Brain microvascular endothelial cell (primary cell): ENCODE data around the gene PLET1.

Experiments
- DNase-seq: peaks from one replicate; pipeline ENCODE4 v3.0.0-alpha.2; 2020
- H3K27ac ChIP-seq: fragments of 250-450 bp; sonication (Bioruptor Pico); 2 replicates; pipeline ENCODE4 v1.5.1; 2020; ENCODE audit warnings: mild to moderate bottlenecking, moderate library complexity
- H3K27me3 ChIP-seq: fragments of 250-450 bp; sonication (Bioruptor Pico); replicated peaks from 2 replicates; pipeline ENCODE4 v1.5.1; 2020; ENCODE audit warnings: mild to moderate bottlenecking
- H3K36me3 ChIP-seq: fragments of 250-450 bp; sonication (Bioruptor Pico); replicated peaks from 2 replicates; pipeline ENCODE4 v1.5.1; 2020; ENCODE audit warnings: mild to moderate bottlenecking
- H3K4me3 ChIP-seq: 2 replicates; pipeline ENCODE4 v1.5.1; 2011; ENCODE audit warnings: low read depth, mild to moderate bottlenecking, control low read depth, low read length, moderate library complexity
- CTCF ChIP-seq: IDR thresholded peaks from 2 replicates; pipeline ENCODE4 v1.5.1; 2011; ENCODE audit warnings: low read depth, mild to moderate bottlenecking, moderate library complexity, low read length, control low read depth, inconsistent platforms; ENCODE audit errors: missing control alignments
- in situ Hi-C: cut with HindIII; loops from 2 replicates; pipeline ENCODE4 v1.10.0; 2017; ENCODE audit warnings: low sequenced_read_pairs, low pct_ligation_motif_present

Gene PLET1

GRCh38 chr11:112303616-112304015, 43.0 kb upstream of the PLET1 start:
- in situ Hi-C loops: no loop called here
- no peak for TF ChIP-seq CTCF
- no peaks in the 10 kb centered on the region for H3K27me3 ChIP-seq
- no peak for DNase-seq
- no peak overlapping the region for H3K4me3 ChIP-seq
- no peaks in the 10 kb centered on the region for H3K36me3 ChIP-seq
- no peak overlapping the region for H3K27ac ChIP-seq

GRCh38 chr11:112302226-112302868, 41.7 kb upstream of the PLET1 start:
- Histone ChIP-seq H3K27ac (no peak overlapping the region), H3K27me3 (no peaks in the 10 kb centered on the region), H3K4me3 (no peak overlapping the region), H3K36me3 (no peaks in the 10 kb centered on the region)
- in situ Hi-C loops: no loop called here
- no peak for TF ChIP-seq CTCF
- peak; percentile 17 for DNase-seq

- Histone ChIP-seq H3K36me3 (no peaks in the 10 kb centered on the region), H3K27me3 (no peaks in the 10 kb centered on the region), H3K4me3 (no peak overlapping the region), H3K27ac (no peak overlapping the region)
- DNase-seq: no peak
- no peak for TF ChIP-seq CTCF
- in situ Hi-C loops: no loop called here
Measured at GRCh38 chr11:112300094-112300786, 39.6 kb upstream of the PLET1 start.

- in situ Hi-C loops: no loop called here
- Histone ChIP-seq H3K27me3 (no peaks in the 10 kb centered on the region), H3K27ac (no peak overlapping the region), H3K36me3 (no peaks in the 10 kb centered on the region), H3K4me3 (no peak overlapping the region)
- TF ChIP-seq CTCF: no peak
- no peak for DNase-seq
Measured at GRCh38 chr11:112298535-112298934, 37.9 kb upstream of the PLET1 start.

GRCh38 chr11:112297248-112297866, 36.7 kb upstream of the PLET1 start:
- no peaks in the 10 kb centered on the region for H3K27me3 ChIP-seq
- no peak overlapping the region for H3K27ac ChIP-seq
- no peak for TF ChIP-seq CTCF
- in situ Hi-C loops: no loop called here
- H3K36me3 ChIP-seq: no peaks in the 10 kb centered on the region
- H3K4me3 ChIP-seq: no peak overlapping the region
- DNase-seq: no peak
